HCT116 (cell line): ENCODE data around the gene LRG1. TPM values are rescaled to one million over a fixed set of nuclear protein-coding genes. Genes with fewer than 3 reads are reported as not detected.

Experiments used
- ATAC-seq: fragments of 200-7000 bp; cut with Tn5 transposase; 2 replicates; pipeline ENCODE4 v1.9.1; 2020; ENCODE audit warnings: mild to moderate bottlenecking, moderate library complexity
- BruUV-seq: library from RNA; stranded (reverse); fragments of 400-500 nt; replicated peaks from 2 replicates; lab custom pipeline; 2021; lab: Mats Ljungman, UMichigan
- CTCF ChIA-PET: fragments of 300-600 bp; sonication (Branson Sonifier 250); formaldehyde crosslinking; loops from one replicate; lab custom pipeline; 2021; ENCODE audit warnings: antibody characterized with exemption; lab: Charles Lee
- POLR2A ChIA-PET: fragments of 300-600, 350-600 bp; sonication (Branson Sonifier 250); formaldehyde crosslinking; loops from one replicate; lab custom pipeline; 2021; ENCODE audit warnings: antibody characterized with exemption; lab: Charles Lee
- RAD21 ChIA-PET, 2 experiments: fragments of 300-600 bp; sonication (Branson Sonifier 250); formaldehyde crosslinking; loops; one replicate each; lab custom pipeline; 2023; ENCODE audit warnings: low total read pairs in 2 of 2; ENCODE audit not compliant: uncharacterized antibody in 2 of 2, unreplicated experiment in 2 of 2, low non-redundant PET in 1 of 2; lab: Charles Lee
- DNase-seq: peaks from one replicate; pipeline ENCODE4 v3.0.0-alpha.2; 2010; ENCODE audit warnings: low read depth, low spot score
- H2AFZ ChIP-seq: fragments of 200-600 bp; shearing (Covaris generic), sonication (generic); 2 replicates; pipeline ENCODE4 v1.6.1; 2017; ENCODE audit warnings: low read depth, mixed run types, mixed read lengths, antibody characterized with exemption, low read length; ENCODE audit not compliant: poor library complexity, severe bottlenecking
- H3K27ac ChIP-seq: 2 replicates; pipeline ENCODE4 v1.5.1; 2012; ENCODE audit warnings: low read depth, low read length
- H3K27me3 ChIP-seq: fragments of 200-600 bp; sonication (generic); 2 replicates; pipeline ENCODE4 v1.6.1; 2016; ENCODE audit warnings: mixed run types, low read length, mixed read lengths; ENCODE audit not compliant: insufficient read depth
- H3K36me3 ChIP-seq, 2 experiments: fragments of 200-500 bp in 1 of 2; fragments of 200-600 bp in 1 of 2; sonication (Bioruptor generic) in 1 of 2; sonication (generic) in 1 of 2; 2 replicates each; pipeline versions ENCODE4 v1.5.1 to v1.6.1; 2014 to 2016; ENCODE audit warnings: low read length in 2 of 2, inconsistent platforms in 1 of 2, mixed read lengths in 1 of 2, mixed run types in 1 of 2; ENCODE audit not compliant: insufficient read depth in 2 of 2, control insufficient read depth in 1 of 2
- H3K4me1 ChIP-seq, 2 experiments: fragments of 200-600 bp in 1 of 2; sonication (generic) in 1 of 2; 2 replicates each; pipeline versions ENCODE4 v1.5.1 to v1.6.1; 2012 to 2017; ENCODE audit warnings: low read length in 2 of 2, inconsistent platforms in 1 of 2, mild to moderate bottlenecking in 1 of 2, mixed read lengths in 1 of 2, mixed run types in 1 of 2, moderate library complexity in 1 of 2; ENCODE audit not compliant: insufficient read depth in 2 of 2, control insufficient read depth in 1 of 2
- H3K4me2 ChIP-seq: fragments of 200-600 bp; sonication (generic); 2 replicates; pipeline ENCODE4 v1.6.1; 2017; ENCODE audit warnings: mixed run types, low read length, mixed read lengths
- H3K4me3 ChIP-seq, 2 experiments: fragments of 200-600 bp in 1 of 2; sonication (generic) in 1 of 2; replicated peaks in 1 of 2; 2 replicates each; pipeline ENCODE4 v1.5.1; 2011 to 2016; ENCODE audit warnings: low read length in 2 of 2, control low read depth in 1 of 2, low read depth in 1 of 2, mild to moderate bottlenecking in 1 of 2, mixed read lengths in 1 of 2, mixed run types in 1 of 2
- H3K79me2 ChIP-seq: fragments of 200-600 bp; sonication (generic); 2 replicates; pipeline ENCODE4 v1.6.1; 2017; ENCODE audit warnings: mild to moderate bottlenecking, mixed run types, low read length, moderate library complexity, mixed read lengths; ENCODE audit not compliant: insufficient read depth
- H3K9ac ChIP-seq: fragments of 200-600 bp; sonication (generic); 2 replicates; pipeline ENCODE4 v1.6.1; 2016; ENCODE audit warnings: low read length, mixed read lengths
- H3K9me2 ChIP-seq: fragments of 200-600 bp; sonication (generic), shearing (Covaris generic); 2 replicates; pipeline ENCODE4 v1.6.1; 2017; ENCODE audit warnings: mixed run types, mild to moderate bottlenecking, moderate library complexity; ENCODE audit not compliant: insufficient read depth
- H3K9me3 ChIP-seq, 2 experiments: fragments of 200-500 bp in 1 of 2; fragments of 200-600 bp in 1 of 2; sonication (Bioruptor generic) in 1 of 2; sonication (generic) in 1 of 2; 2 replicates each; pipeline ENCODE4 v1.6.1; 2014 to 2017; ENCODE audit warnings: low read length in 2 of 2, mixed read lengths in 2 of 2, inconsistent platforms in 1 of 2, low read depth in 1 of 2, mild to moderate bottlenecking in 1 of 2, mixed run types in 1 of 2, moderate library complexity in 1 of 2; ENCODE audit not compliant: control insufficient read depth in 1 of 2, insufficient read depth in 1 of 2
- H4K20me1 ChIP-seq: fragments of 200-600 bp; sonication (generic), shearing (Covaris generic); 2 replicates; pipeline ENCODE4 v1.6.1; 2017; ENCODE audit warnings: mixed run types, mild to moderate bottlenecking, moderate library complexity; ENCODE audit not compliant: insufficient read depth
- CEBPB ChIP-seq: IDR thresholded peaks from 2 replicates; pipeline ENCODE4 v1.6.1; 2012; ENCODE audit warnings: low read depth
- CTCF ChIP-seq, 3 experiments: fragments of 200-600 bp in 1 of 3; sonication (generic) in 1 of 3; IDR thresholded peaks in 2 of 3; conservative IDR thresholded peaks in 1 of 3; 2 replicates each; pipeline ENCODE4 v1.5.1; 2012 to 2017; ENCODE audit warnings: low read depth in 2 of 3, low read length in 2 of 3, antibody characterized with exemption in 1 of 3, borderline replicate concordance in 1 of 3, control low read depth in 1 of 3, mild to moderate bottlenecking in 1 of 3, mixed read lengths in 1 of 3, mixed run types in 1 of 3, moderate library complexity in 1 of 3; ENCODE audit not compliant: insufficient read depth in 1 of 3
- EZH2 ChIP-seq: fragments of 200-600 bp; sonication (generic); IDR thresholded peaks from 2 replicates; pipeline ENCODE4 v1.6.1; 2017; ENCODE audit warnings: antibody characterized with exemption, mixed run types
- intact Hi-C: fragments of 100-400 bp; cut with micrococcal nuclease; formaldehyde crosslinking; loops from 2 replicates; pipeline ENCODE4 v1.10.0; 2022
- total RNA-seq: library from RNA; stranded (reverse); gene quantifications from one replicate; pipeline ENCODE4 v1.2.1, GENCODE V29; 2021; ENCODE audit not compliant: unreplicated experiment

Gene LRG1
- total RNA-seq, 1 experiment from 2014 or later, result 1.3 TPM

- TF ChIP-seq CTCF (IDR thresholded peaks at IDR 0.05 in 2 of 3, conservative IDR thresholded peaks at IDR 0.05 in 1 of 3; ENCODE audit: borderline replicate concordance in 1 of 3, insufficient read depth in 1 of 3, low read depth in 2 of 3, low read length in 2 of 3) (peak in 2 of 3 experiments; percentile 63 to 64; a peak in 4 of 6 replicates), CEBPB (no peak)
- no peak overlapping the region; a peak in 1 of 4 replicates for H3K4me3 ChIP-seq
- peaks cover 3% of the 10 kb centered on the region; the same call in 1 of the 2 replicates for H3K79me2 ChIP-seq
- H3K27ac ChIP-seq, result peak overlapping the region; percentile 40; the same call in 1 of the 2 replicates
- POLR2A ChIA-PET, result interaction anchor here (0.8 kb wide), 1 partner anchor 22 kb away, joined by 3 read pairs; the partner anchor contains the start of gene PLIN5
- H3K9me2 ChIP-seq, result no peaks in the 10 kb centered on the region
- H3K9me3 ChIP-seq, result no peaks in the 10 kb centered on the region
- ATAC-seq (peak; percentile 21; the same call in 1 of the 2 replicates), DNase-seq (no peak)
- peak overlapping the region; percentile 25 for H3K4me2 ChIP-seq
- peaks cover 8 to 26% of the 10 kb centered on the region in 2 experiments for H3K4me1 ChIP-seq
- H3K27me3 ChIP-seq, result no peaks in the 10 kb centered on the region
- no peak overlapping the region for H3K9ac ChIP-seq
- intact Hi-C loops, result no loop called here
- peaks cover 16 to 26% of the 10 kb centered on the region in 2 experiments for H3K36me3 ChIP-seq
- no peaks in the 10 kb centered on the region for H4K20me1 ChIP-seq
- H2AFZ ChIP-seq, result no peak overlapping the region
- CTCF ChIA-PET, result interaction anchor here (1.2 kb wide), 1 partner anchor 79 kb away, joined by 5 read pairs; no protein-coding TSS in a partner anchor
- RAD21 ChIA-PET, result no interaction called here
- BruUV-seq, result no TSS peak
Measured at GRCh38 chr19:4557144-4557970, 17.5 kb upstream of the LRG1 start.

GRCh38 chr19:4556597-4557127, 16.8 kb upstream of the LRG1 start:
- Histone ChIP-seq H3K27me3 (no peaks in the 10 kb centered on the region), H3K4me2 (peak overlapping the region; percentile 47), H2AFZ (no peak overlapping the region), H3K4me3 (no peak overlapping the region; a peak in 1 of 4 replicates), H3K9me3 (no peaks in the 10 kb centered on the region), H3K27ac (peak overlapping the region; percentile 40; the same call in 1 of the 2 replicates), H3K9me2 (no peaks in the 10 kb centered on the region), H3K4me1 (peaks cover 8 to 26% of the 10 kb centered on the region in 2 experiments), H3K36me3 (peaks cover 16 to 31% of the 10 kb centered on the region in 2 experiments), H4K20me1 (no peaks in the 10 kb centered on the region), H3K79me2 (peaks cover 3% of the 10 kb centered on the region; the same call in 1 of the 2 replicates), H3K9ac (no peak overlapping the region)
- intact Hi-C loops, result no loop called here
- CTCF ChIA-PET, result interaction anchor here (1.2 to 1.8 kb wide), 2 partner anchors 10 to 80 kb away, joined by 5 read pairs; no protein-coding TSS in a partner anchor
- no TSS peak for BruUV-seq
- POLR2A ChIA-PET, result interaction anchor here (0.8 kb wide), 1 partner anchor 21 kb away, joined by 3 read pairs; the partner anchor contains the start of gene PLIN5
- RAD21 ChIA-PET, result interaction anchor here in 1 of 2 experiments (0.6 kb wide), 1 partner anchor 124 kb away, joined by 5 read pairs; no protein-coding TSS in a partner anchor
- DNase-seq (peak; percentile 69), ATAC-seq (peak; percentile 87)
- TF ChIP-seq EZH2, result no peak
